Putamen (tissue), 1 donor: ENCODE data around the gene IL4I1.
"Not testable (repeated sequence)": the region's sequence is repeated elsewhere in the genome, so short reads cannot be mapped to it uniquely, and the experiment has no call there.

ENCODE experiments used
- DNase-seq: peaks from one replicate; pipeline ENCODE4 v3.0.0-alpha.2; 2016; ENCODE audit warnings: low spot score

IL4I1 gene, protein sequence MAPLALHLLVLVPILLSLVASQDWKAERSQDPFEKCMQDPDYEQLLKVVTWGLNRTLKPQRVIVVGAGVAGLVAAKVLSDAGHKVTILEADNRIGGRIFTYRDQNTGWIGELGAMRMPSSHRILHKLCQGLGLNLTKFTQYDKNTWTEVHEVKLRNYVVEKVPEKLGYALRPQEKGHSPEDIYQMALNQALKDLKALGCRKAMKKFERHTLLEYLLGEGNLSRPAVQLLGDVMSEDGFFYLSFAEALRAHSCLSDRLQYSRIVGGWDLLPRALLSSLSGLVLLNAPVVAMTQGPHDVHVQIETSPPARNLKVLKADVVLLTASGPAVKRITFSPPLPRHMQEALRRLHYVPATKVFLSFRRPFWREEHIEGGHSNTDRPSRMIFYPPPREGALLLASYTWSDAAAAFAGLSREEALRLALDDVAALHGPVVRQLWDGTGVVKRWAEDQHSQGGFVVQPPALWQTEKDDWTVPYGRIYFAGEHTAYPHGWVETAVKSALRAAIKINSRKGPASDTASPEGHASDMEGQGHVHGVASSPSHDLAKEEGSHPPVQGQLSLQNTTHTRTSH

DNA sequence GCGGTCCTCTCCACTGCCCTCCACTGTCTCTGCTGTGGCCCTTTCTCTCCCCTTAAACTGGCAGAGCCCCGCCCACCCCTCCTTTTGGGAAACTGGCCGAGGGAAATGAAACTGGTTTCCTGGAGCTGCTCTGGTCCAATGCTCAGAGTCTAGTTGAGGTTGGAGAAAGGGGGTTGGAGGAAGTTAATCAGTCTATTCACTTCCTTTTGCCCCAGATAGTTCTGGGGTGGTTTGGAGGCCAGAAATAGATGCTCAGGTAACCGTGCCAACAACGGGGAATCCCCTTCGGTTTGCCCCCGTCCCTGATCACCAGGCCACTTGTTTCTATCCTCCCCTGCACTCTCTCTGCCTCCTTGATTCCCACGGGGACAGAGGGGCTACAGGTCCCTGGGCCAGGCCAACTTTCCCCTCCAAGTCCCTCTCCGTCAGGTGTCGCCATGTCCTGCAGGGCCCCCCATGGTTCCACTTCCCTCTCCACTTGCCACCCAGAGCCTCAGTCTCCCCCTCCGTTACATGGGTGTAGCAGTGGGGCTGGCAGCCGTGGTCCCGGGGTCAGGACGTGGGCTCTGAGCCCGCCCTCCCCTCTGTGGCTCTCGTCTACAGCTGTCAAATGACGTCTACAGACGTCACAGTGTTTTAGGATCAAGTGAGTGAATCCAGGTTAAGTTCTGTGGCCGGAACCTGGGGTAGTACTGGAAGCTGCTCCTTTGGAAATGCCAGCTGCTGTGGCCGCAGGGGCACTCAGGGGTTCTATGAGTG, at the start of gene IL4I1:
Gene IL4I1, minus strand, starts transcription at position 25 of the 759 bp plus-strand sequence. CDS start 727 bp downstream, outside the sequence.
- no peak for DNase-seq

DNA sequence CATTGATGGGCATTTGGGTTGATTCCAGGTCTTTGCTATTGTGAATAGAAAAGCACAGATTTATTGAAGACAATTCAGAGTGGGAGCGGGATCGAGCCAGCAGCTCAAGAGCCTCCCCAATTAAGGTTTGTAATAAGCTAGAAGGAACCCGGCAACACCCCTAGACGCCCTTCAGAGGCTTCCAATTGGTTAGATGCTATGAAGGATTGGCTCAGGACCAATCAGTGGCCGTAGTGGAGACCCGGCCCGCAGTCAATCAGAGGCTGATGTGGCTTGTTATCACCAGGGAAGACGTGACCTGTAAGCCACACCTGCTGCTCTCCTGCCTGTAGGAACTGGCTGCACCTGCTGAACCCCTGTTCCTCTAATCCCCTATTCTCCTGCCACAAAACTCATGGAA, 49.7 kb upstream of the IL4I1 start:
- no peak for DNase-seq

DNA sequence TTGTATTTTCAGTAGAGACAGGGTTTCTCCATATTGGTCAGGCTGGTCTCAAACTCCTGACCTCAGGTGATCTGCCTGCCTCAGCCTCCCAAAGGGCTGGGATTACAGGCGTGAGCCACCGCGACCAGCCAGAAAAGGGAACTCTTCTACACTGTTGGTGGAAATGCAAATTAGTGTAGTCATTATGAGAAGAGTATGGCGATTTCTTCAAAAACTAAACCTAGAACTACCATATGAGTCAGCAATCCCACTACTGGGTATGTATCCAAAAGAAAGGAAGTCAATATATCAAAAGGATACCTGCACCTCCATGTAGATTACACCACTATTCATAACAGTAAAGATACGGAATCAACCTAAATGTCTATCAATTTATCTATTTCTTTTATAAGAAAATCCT, 47.9 kb upstream of the IL4I1 start:
- not testable (repeated sequence) for DNase-seq

DNA sequence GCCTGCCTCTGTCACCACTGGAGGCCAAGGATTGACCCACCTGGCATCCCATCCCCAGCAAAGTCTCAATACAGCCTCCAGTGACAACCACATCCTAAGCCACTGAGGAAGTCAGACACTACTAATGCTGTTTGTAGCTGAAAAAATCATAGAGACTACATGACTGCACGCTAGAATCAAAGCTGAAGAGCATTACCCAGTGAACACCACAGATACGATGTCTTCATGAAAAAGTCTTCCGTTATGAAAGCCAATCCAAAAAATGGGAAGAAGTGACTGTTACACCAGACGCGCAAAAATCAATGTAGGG, 43.8 kb upstream of the IL4I1 start:
- DNase-seq: no peak

DNA sequence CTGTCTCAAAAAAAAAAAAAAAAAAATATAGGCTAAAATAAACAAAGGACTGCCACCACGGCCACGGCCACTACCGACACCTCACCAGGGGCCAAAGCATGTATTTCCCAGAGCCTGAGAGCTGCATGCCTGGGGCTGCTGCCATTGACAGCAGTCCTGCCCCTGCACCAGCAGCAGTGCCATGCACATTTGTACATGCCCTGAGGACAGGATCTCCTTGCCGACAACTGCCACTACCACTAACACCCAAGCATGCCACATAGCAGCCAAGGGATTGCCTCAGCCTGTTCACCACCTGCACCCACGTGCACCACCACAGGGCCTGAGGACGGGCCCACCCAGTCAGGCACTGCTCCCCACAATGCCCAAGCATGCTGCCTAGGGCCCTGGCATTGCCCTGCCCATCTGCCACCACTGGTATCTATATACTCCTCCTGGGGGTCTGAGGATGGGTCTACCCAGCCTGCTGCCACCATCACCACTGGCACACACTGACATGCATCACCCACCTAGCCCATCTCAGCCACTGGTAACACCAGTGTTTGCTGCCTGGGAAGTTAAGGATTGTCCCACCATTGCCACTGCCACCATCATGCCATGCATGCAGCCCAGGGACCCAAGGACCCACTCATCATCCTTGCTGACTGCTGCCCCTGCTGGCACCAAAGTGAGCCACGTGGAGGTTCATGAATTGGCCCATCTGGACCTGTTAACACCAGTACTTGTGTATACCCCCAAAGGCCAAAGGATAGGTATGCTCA, 43.2 kb upstream of the IL4I1 start:
- DNase-seq: no peak

DNA sequence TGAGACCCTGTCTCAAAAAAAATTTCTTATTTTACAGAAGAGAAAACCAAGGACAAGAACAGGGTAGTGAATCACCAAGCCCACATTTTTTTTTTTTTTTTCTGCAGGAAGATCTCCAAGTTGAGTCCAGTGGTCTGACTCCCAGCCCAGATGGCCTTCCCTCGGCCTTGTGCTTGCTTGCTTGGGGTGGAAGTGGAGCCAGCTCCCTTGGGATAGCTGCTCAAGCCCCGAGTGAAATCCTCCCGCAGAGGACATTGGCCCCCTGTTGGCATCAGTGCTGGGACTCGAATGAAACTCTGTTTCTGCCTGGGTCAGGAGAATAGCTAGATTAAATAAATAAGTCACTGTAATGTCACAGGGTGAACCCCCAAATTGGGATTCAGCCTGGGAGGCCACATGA, 42.0 kb upstream of the IL4I1 start:
- no peak for DNase-seq

DNA sequence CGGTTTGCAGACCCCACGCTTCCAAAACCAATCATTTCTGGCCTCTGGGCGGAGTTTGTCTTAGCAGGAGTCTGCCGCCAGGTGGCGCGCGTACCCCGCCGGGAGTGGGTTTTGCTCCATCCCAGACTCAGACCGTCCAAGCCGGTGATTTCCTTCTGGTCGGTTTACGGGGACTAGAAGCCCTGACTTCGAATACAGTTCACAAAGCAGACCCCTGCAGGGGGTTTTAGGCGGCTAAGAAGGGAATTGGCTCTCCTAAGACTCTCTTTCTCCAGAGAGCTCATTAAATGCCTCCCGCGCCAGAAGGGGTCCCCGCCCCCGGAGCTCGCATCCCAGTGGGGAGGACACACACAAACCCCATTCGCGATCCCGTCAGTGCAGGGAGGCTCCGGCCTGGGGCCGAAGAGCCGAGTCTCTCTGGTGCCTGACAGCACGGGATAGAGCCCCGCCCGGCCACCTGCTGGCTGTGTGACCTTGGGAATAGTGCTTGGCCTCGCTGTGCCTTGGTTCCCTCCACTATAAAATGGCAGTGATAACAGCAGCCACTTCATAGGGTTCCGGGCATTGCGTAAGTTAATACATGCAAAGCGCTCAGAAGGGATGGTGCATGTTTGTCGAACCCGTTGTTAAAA, 41.2 kb upstream of the IL4I1 start:
- DNase-seq: peak; percentile 42

DNA sequence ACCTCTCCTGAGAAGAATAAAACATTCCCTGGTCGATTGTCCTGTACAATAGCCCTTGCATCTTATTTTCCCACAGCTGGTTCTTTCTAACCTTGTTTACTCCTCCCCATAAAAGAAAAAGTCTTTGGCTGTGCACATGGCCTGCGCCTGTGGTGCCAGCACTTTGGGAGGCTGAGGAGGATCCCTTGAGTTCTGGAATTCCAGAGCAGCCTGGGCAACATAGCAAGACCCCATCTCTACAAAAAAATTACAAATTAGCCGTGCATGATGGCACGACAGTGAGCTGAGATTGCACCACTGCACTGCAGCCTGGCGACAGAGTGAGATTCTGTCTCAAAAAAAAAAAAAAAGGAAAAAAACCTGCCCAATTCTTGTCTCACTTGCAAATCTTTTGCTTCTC, 39.9 kb upstream of the IL4I1 start:
- no peak for DNase-seq

DNA sequence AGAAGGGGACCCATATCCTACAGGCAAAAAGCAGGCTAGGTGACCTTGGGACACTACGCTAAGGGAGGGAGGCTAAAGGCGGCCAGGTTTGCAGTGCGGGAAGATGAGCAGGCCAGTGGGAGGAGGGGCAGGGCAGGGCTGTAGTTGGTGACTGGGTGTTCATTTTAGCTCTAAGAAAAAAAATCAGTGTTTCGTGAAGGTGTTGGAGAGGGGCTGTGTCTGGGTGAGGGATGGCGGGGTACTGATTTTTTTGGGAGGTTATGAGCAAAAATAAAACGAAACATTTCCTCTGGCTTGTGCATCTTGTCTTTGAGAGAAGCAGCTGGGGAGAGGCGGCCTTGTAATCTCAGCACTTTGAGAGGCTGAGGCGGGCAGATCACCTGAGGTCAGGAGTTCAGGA, 37.0 kb upstream of the IL4I1 start:
- no peak for DNase-seq

DNA sequence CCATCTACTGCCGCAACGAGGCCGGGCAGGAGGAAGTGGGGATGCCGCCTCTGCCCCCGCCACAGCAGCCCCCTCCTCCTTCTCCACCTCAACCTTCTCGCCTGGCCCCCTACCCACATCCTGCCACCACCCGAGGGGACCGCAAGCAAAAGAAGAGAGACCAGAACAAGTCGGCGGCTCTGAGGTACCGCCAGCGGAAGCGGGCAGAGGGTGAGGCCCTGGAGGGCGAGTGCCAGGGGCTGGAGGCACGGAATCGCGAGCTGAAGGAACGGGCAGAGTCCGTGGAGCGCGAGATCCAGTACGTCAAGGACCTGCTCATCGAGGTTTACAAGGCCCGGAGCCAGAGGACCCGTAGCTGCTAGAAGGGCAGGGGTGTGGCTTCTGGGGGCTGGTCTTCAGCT, 36.0 kb upstream of the IL4I1 start:
- DNase-seq: no peak

DNA sequence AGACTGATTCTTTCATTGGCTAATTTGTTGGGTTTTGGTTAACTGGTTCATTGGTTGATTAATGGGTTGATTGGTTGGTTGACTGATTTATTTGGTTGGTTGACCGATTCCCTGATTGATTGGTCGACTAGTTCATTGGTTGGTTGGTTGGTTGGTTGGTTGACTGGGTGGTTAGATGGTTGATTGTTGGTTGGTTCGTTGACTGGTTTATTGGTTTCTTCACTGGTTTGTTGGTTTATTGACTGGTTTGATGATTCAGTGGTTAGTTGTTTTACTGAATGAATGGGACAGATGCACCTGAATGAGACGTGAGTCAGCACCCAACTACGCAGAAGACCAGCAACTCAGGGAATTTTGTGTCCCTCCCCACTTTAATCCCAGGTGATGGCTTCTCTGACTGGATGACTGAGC, 35.4 kb upstream of the IL4I1 start:
- DNase-seq: no peak

DNA sequence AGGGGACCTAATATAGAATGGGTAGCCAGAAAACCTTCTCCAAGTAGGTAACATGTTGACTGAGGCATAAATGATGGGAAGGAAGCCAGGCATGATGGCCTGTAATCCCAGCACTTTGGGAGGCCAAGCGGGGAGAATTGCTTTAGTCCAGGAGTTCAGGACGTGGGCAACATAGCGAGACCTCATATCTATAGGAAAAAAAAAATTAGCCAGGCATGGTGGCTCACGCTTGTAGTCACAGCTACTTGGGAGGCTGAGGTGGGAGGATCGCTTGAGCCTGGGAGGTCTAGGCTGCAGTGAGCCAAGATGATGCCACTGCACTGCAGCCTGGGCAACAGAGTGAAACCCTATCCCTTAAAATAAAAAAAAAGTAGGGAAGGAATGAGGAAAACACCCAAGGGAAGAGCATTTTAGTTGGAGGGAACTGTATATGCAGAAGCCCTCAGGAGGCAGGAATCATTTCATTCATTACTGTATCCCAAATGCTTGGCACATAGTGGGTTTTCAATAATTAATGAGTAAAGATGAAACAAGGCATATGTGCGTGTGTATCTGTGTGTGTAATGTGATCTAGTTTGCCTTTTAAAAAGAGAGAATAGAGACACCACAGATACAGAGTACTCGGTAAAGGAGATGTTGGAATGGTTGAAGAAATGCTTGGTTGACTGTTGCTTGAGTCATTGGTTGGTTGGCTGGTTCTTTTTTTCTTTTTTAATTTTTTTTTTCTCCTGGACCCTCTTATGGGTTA, 34.8 kb upstream of the IL4I1 start:
- no peak for DNase-seq

DNA sequence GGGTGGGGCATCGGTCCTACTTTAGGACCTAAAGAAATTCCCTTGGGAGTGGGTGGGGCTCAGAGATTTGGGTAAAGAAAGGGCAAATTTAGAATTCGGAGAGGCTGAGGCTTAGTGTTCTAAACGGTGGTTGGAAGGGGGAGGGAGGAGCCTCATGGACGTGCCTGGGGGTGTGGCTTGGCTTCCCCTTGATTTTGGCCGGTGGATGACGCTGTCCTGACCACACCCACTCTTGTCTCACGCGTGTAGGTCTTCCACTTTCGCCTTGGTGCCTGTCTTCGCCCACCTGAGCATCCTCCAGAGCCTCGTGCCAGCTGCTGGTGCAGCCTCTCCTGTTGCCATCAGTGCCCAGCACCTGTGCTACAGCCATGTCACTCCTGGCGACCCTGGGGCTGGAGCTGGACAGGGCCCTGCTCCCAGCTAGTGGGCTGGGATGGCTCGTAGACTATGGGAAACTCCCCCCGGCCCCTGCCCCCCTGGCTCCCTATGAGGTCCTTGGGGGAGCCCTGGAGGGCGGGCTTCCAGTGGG, 33.9 kb upstream of the IL4I1 start:
- DNase-seq: no peak

DNA sequence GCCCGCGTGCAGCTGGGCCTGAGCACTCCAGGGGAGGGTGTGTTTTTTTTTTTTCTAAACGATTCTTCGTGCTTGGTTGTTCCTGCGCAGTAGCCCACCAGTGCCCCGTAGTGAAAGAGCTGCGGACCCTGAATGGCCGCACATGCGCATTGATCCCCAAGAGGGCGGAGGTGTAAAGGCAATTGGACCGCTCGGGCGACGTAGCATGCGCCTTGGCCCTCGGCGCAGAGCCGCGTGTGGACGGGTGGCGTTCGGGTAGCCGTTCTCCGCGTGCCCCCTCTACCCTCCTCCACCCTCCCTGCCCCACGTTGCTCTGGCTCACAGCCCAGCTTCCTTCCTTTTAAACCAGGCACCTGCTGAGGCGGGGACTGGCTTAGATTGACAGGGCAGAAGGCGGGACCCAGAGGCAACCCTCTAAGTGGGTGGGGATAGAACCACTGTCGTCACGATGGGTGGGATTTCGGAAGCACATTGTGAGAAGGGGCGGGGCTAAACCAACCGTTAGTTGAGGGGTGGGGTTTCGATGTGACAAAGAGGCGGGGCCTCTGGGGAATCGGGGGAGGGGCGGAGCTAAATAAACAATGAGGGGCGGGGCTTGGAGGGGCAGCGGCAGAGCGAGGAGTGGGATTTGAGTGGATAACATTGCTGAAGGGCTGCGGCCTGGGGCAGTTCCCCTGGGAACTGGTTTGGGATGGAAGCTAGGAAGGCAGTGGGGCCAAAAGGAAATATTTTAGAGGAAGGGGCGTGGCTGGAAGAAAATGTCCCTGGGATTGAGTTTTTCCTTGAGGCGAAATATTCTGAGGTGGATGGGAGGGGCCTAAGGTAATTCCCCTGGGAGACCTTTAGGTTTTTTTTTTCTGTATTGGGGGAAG, 33.2 kb upstream of the IL4I1 start:
- DNase-seq: peak; percentile 96

DNA sequence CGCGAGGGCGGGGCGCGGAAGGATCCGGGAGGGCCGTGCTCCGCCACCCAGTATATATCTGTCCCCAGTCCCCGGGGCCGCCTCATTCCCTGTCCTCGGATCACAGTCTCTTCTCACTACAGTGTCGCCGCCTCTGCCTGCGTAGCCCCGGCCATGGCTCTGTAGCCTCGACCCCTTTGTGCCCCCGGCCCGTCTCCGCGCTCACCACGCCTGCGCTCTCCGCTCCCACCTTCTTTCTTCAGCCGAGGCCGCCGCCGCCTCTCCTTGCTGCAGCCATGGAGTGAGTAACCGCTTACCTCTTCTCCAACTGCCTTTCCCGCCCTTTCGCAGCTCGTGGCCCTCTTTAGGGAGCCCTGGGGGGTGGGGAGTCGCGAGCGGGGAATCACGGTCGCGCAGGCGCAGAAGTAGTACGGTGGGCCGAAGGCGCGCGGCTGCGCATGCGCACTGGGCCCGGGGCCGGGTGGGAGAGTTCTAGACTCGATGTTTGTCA, 32.5 kb upstream of the IL4I1 start, which contains the start of the genes ATF5 and NUP62:
Gene ATF5, plus strand, starts transcription at position 85 of the 490 bp plus-strand sequence. CDS start 1,646 bp downstream, outside the sequence.
Gene NUP62, minus strand, starts transcription at position 384 of the 490 bp plus-strand sequence. CDS start 19,697 bp downstream, outside the sequence.
- DNase-seq: peak; percentile 84

DNA sequence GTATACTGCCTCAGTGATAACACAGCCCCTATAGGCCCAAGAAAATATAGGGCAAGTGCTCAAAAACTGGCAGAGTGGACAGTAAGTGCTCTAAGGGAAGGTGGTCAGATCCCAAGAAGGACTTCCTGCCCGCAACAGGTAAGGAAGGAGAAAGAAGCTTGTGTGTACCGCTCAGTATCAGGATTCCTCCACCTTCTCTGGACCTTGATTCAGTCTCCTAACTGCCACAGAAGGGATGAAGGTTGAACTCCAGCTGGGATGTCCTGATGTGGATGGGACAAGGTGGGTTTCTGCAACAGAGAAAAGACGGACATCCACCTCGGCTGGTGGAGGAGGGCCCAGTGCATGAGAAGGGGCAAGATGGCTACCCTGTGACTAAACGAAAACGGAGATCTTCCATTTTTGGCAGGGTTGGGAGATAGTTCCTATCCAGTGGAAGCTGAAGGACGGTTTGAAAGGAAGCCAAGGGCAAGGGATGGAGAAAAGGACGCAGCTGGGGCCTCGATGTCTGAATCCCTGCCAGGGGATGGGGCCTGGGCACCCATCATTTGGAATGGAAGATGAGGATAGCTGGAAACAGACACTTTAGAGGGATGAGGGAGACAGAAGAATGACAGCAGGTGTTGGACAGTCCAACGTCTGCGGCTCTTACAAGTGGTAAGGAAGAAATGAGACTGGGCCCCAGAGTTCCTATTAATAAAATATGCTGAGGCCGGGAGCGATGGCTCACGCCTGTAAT, 31.0 kb upstream of the IL4I1 start:
- no peak for DNase-seq

DNA sequence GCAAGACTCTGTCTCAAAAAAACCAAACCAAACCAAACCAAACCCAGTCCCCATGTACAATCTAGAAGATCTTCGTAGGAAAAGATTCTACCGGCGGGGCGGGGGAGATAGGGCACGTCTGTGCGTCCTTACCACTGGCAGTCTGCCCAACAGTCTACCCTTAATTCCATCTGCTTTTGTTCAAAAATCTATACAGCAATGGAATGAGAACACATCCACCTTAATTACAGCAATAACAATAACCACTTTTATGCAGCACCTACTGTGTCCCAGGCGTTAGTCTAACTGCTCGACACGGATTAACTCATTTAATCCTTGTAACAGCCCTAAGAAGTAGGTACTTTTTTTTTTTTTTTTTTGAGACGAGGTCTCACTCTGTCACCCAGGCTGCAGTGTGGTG, 29.8 kb upstream of the IL4I1 start:
- no peak for DNase-seq

DNA sequence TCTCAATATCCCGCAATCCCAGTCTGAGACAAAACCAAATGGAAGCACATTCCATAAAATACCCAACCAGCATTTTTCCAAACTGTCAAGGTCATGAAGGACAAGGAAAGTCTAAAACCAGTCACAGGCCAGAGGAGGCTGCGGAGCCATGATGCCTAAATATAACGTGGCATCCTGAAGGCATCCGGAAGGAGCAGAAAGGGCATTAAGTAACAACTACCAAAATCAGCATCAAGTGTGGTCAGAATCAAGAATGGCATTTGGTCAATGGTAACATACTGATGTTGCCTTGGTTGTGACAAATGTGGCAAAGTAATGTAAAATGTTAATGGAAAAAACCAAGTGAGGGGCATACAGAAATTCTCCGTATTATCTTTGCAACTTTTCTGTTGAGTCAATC, 28.8 kb upstream of the IL4I1 start:
- DNase-seq: no peak

DNA sequence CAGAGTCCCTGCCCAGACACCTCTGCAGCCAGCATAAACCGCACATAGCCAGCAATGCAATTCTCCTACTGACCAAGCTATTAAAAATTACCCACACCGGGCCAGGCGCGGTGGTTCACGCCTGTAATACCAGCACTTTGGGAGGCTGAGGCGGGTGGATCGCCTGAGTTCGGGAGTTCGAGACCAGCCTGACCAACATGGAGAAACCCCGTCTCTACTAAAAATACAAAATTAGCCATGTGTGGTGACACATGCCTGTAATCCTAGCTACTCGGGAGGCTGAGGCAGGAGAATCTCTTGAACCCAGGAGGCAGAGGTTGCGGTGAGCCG, 28.2 kb upstream of the IL4I1 start:
- DNase-seq: not testable (repeated sequence)
